Suprapubic skin (tissue), 3 donors: ENCODE measurements around the gene FLAD1.
A peak's percentile ranks its signal among the peaks of the same experiment; 100 is the strongest.

ENCODE experiments used
- CTCF ChIP-seq, 2 donors: fragments of 200-600 bp in 1 of 2; fragments of 450-650 bp in 1 of 2; sonication (generic) in 1 of 2; IDR thresholded peaks; one replicate each; pipeline ENCODE4 v1.5.1; 2016 to 2019; ENCODE audit warnings: antibody characterized with exemption in 2 of 2, mild to moderate bottlenecking in 1 of 2, moderate library complexity in 1 of 2
- POLR2AphosphoS5 ChIP-seq, 3 donors: sonication (generic); formaldehyde crosslinking; IDR thresholded peaks; one replicate each; pipeline ENCODE4 v1.6.1; 2017; ENCODE audit warnings: antibody characterized with exemption in 3 of 3

- TF ChIP-seq CTCF (IDR thresholded peaks at IDR 0.05) (peak; percentile 97 to 99), POLR2AphosphoS5 (IDR thresholded peaks at IDR 0.05) (peak; percentile 59 to 99 (median 99))
Measured at GRCh38 chr1:155017041-155017945, 34.1 kb downstream of the FLAD1 start.
